KMS-11 (cell line): ENCODE results near the gene CCL19.
A peak's percentile ranks its signal among the peaks of the same experiment; 100 is the strongest.

ENCODE experiments used
- H2AFZ ChIP-seq: fragments of 200-600 bp; sonication (generic); 2 replicates; pipeline ENCODE4 v1.6.1; 2016; ENCODE audit warnings: antibody characterized with exemption, mixed run types, low read depth
- H3K27ac ChIP-seq: fragments of 200-600 bp; sonication (generic); 2 replicates; pipeline ENCODE4 v1.6.1; 2016; ENCODE audit warnings: mild to moderate bottlenecking, mixed run types
- H3K27me3 ChIP-seq: fragments of 200-600 bp; sonication (generic); 2 replicates; pipeline ENCODE4 v1.6.1; 2017; ENCODE audit warnings: mild to moderate bottlenecking, low read depth, mixed run types, moderate library complexity; ENCODE audit not compliant: insufficient read depth
- H3K36me3 ChIP-seq: fragments of 200-600 bp; sonication (generic); 2 replicates; pipeline ENCODE4 v1.6.1; 2017; ENCODE audit warnings: mild to moderate bottlenecking, mixed run types; ENCODE audit not compliant: insufficient read depth
- H3K4me1 ChIP-seq: fragments of 200-600 bp; sonication (generic); 2 replicates; pipeline ENCODE4 v1.6.1; 2016; ENCODE audit warnings: mild to moderate bottlenecking, low read depth, mixed run types; ENCODE audit not compliant: poor library complexity, severe bottlenecking
- H3K4me2 ChIP-seq: fragments of 200-600 bp; sonication (generic); 2 replicates; pipeline ENCODE4 v1.7.0; 2016; ENCODE audit warnings: mild to moderate bottlenecking, mixed run types
- H3K4me3 ChIP-seq: fragments of 200-600 bp; sonication (generic); IDR thresholded peaks from 2 replicates; pipeline ENCODE4 v1.6.1; 2017; ENCODE audit warnings: low read depth, low read length, mixed read lengths; ENCODE audit not compliant: insufficient read depth
- H3K79me2 ChIP-seq: fragments of 200-600 bp; sonication (generic); 2 replicates; pipeline ENCODE4 v1.6.1; 2016; ENCODE audit warnings: low read depth, mixed run types; ENCODE audit not compliant: insufficient read depth
- H3K9ac ChIP-seq: fragments of 200-600 bp; sonication (generic); 2 replicates; pipeline ENCODE4 v1.6.1; 2016; ENCODE audit warnings: mild to moderate bottlenecking, mixed run types
- H4K20me1 ChIP-seq: fragments of 200-600 bp; sonication (generic); 2 replicates; pipeline ENCODE4 v1.6.1; 2016; ENCODE audit warnings: mild to moderate bottlenecking, mixed run types; ENCODE audit not compliant: insufficient read depth
- CTCF ChIP-seq: fragments of 200-600 bp; sonication (generic); conservative IDR thresholded peaks from 2 replicates; pipeline ENCODE4 v1.6.1; 2017; ENCODE audit warnings: low read depth, mild to moderate bottlenecking, antibody characterized with exemption, low read length, moderate library complexity, mixed read lengths

CCL19 gene

GRCh38 chr9:34648673-34649072, 42.4 kb downstream of the CCL19 start:
- Histone ChIP-seq H2AFZ (no peak overlapping the region), H3K36me3 (no peaks in the 10 kb centered on the region), H3K27me3 (no peaks in the 10 kb centered on the region), H3K27ac (no peak overlapping the region), H3K4me3 (no peak overlapping the region), H3K79me2 (peaks cover 11% of the 10 kb centered on the region; the same call in 1 of the 2 replicates), H4K20me1 (no peaks in the 10 kb centered on the region), H3K4me1 (peaks cover 31% of the 10 kb centered on the region), H3K9ac (no peak overlapping the region), H3K4me2 (no peak overlapping the region)
- no peak for TF ChIP-seq CTCF

- Histone ChIP-seq H3K4me1 (peaks cover 31% of the 10 kb centered on the region), H3K27me3 (no peaks in the 10 kb centered on the region), H3K27ac (no peak overlapping the region), H3K36me3 (no peaks in the 10 kb centered on the region), H3K9ac (no peak overlapping the region; the same call in 1 of the 2 replicates), H2AFZ (no peak overlapping the region), H3K4me2 (peak overlapping the region; percentile 95), H3K4me3 (no peak overlapping the region), H3K79me2 (peaks cover 11% of the 10 kb centered on the region; the same call in 1 of the 2 replicates), H4K20me1 (no peaks in the 10 kb centered on the region)
- TF ChIP-seq CTCF = no peak
These were observed 43.4 kb downstream of the CCL19 start for GRCh38 chr9:34647651-34648050.

- Histone ChIP-seq H3K36me3 (no peaks in the 10 kb centered on the region), H3K79me2 (peaks cover 11% of the 10 kb centered on the region; the same call in 1 of the 2 replicates), H2AFZ (peak overlapping the region; percentile 92), H3K9ac (peak overlapping the region; percentile 67), H3K27me3 (no peaks in the 10 kb centered on the region), H3K27ac (peak overlapping the region; percentile 48), H3K4me3 (no peak overlapping the region), H3K4me2 (peak overlapping the region; percentile 95), H4K20me1 (no peaks in the 10 kb centered on the region), H3K4me1 (peaks cover 31% of the 10 kb centered on the region)
- TF ChIP-seq CTCF = no peak
These were observed 44.0 kb downstream of the CCL19 start for GRCh38 chr9:34647084-34647403.

- peak within 1 kb of the TSS; percentile 48 for H3K27ac ChIP-seq
- H2AFZ ChIP-seq = peak within 1 kb of the TSS; percentile 92
- no peaks in the 10 kb centered on the region for H3K36me3 ChIP-seq
These were observed 44.6 kb downstream of the CCL19 start, which contains the start of gene GALT for GRCh38 chr9:34646211-34647083. GALT (plus strand) TSS chr9:34646675; CDS start chr9:34646705, 30 bp downstream.

More at GRCh38 chr9:34646211-34647083, 44.6 kb downstream of the CCL19 start, which contains the start of gene GALT:
- Histone ChIP-seq H4K20me1 (no peaks in the 10 kb centered on the region), H3K4me2 (peak within 1 kb of the TSS; percentile 95), H3K9ac (peak within 1 kb of the TSS; percentile 67), H3K27me3 (no peaks in the 10 kb centered on the region), H3K4me3 (no peak within 1 kb of the TSS), H3K79me2 (peaks cover 11% of the 10 kb centered on the region; the same call in 1 of the 2 replicates), H3K4me1 (peaks cover 31% of the 10 kb centered on the region)
- TF ChIP-seq CTCF = peak; percentile 58
